A549 (cell line): ENCODE measurements around the gene FSTL4.

Experiments
- CEBPB ChIP-seq, 2 experiments: fragments of >200 bp in 1 of 2; sonication (Bioruptor Twin) in 1 of 2; formaldehyde crosslinking in 1 of 2; IDR thresholded peaks; 2 replicates each; pipeline ENCODE4 v1.6.1; 2012 to 2016
- EP300 ChIP-seq, 2 experiments: fragments of >200 bp; sonication (Bioruptor Twin); formaldehyde crosslinking; IDR thresholded peaks; 2 replicates in 1 of 2; 3 replicates in 1 of 2; pipeline ENCODE4 v1.6.1; 2016 to 2017
- NPAS2 ChIP-seq: fragments of 250-450 bp; sonication (Bioruptor Pico); IDR thresholded peaks from 2 replicates; pipeline ENCODE4 v1.8.0; 2022; ENCODE audit warnings: mild to moderate bottlenecking, moderate library complexity, borderline replicate concordance
- POLR2A ChIP-seq: IDR thresholded peaks from 2 replicates; pipeline ENCODE4 v1.6.1; 2012; ENCODE audit warnings: mild to moderate bottlenecking, low read length
- ZNF302 ChIP-seq: fragments of 250-450 bp; sonication (Bioruptor Pico); IDR thresholded peaks from 2 replicates; pipeline ENCODE4 v1.9.0; 2021; ENCODE audit warnings: inconsistent platforms, mild to moderate bottlenecking, moderate library complexity
- TF ChIP-seq, protein P1 (sequence below): fragments of >200 bp; sonication (Bioruptor Twin); formaldehyde crosslinking; IDR thresholded peaks from 3 replicates; pipeline ENCODE4 v1.5.1; 2016
- TF ChIP-seq, protein P2 (sequence below): fragments of 250-450 bp; sonication (Bioruptor Pico); IDR thresholded peaks from 2 replicates; pipeline ENCODE4 v1.5.0; 2021; ENCODE audit warnings: mild to moderate bottlenecking, moderate library complexity, borderline replicate concordance

DNA sequence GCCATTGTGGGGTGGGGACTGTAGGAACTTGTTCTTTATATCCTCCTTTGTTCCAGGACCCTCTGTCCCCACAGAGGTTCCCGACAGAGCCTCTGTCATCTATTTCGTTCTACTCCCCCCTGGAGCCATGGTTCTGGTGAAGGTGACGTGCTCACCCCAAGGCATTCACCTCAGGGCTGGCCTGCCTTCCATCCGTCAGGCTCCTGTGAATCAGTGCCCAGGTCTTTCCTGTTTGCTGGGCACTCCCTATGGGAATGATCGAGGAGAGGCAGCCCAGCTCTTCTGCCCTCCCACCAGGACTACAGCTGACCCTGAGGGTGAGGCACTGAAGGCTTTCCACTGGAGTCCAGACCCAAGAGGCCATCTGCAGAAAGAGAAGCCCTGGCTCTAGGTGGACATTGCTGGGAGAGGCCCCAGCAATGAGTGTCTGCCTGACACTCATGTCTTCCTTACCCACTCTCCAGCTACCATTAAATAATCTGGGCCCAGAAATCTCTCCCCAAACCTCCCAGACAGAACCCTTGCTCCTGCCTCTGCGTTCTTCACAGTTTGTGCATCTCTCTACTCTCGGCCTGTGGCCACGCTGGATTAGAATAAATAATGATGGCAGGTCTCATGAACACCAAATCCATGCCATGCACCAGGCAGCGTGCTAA lies 214.2 kb downstream of the FSTL4 start:
- TF ChIP-seq, protein P1, sequence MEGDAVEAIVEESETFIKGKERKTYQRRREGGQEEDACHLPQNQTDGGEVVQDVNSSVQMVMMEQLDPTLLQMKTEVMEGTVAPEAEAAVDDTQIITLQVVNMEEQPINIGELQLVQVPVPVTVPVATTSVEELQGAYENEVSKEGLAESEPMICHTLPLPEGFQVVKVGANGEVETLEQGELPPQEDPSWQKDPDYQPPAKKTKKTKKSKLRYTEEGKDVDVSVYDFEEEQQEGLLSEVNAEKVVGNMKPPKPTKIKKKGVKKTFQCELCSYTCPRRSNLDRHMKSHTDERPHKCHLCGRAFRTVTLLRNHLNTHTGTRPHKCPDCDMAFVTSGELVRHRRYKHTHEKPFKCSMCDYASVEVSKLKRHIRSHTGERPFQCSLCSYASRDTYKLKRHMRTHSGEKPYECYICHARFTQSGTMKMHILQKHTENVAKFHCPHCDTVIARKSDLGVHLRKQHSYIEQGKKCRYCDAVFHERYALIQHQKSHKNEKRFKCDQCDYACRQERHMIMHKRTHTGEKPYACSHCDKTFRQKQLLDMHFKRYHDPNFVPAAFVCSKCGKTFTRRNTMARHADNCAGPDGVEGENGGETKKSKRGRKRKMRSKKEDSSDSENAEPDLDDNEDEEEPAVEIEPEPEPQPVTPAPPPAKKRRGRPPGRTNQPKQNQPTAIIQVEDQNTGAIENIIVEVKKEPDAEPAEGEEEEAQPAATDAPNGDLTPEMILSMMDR, result no peak
- TF ChIP-seq, protein P2, sequence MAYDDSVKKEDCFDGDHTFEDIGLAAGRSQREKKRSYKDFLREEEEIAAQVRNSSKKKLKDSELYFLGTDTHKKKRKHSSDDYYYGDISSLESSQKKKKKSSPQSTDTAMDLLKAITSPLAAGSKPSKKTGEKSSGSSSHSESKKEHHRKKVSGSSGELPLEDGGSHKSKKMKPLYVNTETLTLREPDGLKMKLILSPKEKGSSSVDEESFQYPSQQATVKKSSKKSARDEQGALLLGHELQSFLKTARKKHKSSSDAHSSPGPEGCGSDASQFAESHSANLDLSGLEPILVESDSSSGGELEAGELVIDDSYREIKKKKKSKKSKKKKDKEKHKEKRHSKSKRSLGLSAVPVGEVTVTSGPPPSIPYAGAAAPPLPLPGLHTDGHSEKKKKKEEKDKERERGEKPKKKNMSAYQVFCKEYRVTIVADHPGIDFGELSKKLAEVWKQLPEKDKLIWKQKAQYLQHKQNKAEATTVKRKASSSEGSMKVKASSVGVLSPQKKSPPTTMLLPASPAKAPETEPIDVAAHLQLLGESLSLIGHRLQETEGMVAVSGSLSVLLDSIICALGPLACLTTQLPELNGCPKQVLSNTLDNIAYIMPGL (CRISPR knock-in tag), result no peak
- TF ChIP-seq CEBPB (IDR thresholded peaks at IDR 0.05) (no peak), POLR2A (no peak), ZNF302 (CRISPR knock-in tag) (no peak), NPAS2 (CRISPR knock-in tag) (no peak), EP300 (IDR thresholded peaks at IDR 0.05) (no peak)
